Chondrocyte (in vitro differentiated cells): Measurements from ENCODE around the gene KEAP1. TPM values are rescaled to one million over a fixed set of nuclear protein-coding genes. Genes with fewer than 3 reads are reported as not detected.
"Not testable (repeated sequence)": the region's sequence is repeated elsewhere in the genome, so short reads cannot be mapped to it uniquely, and the experiment has no call there.

Experiments used
- DNase-seq: peaks from one replicate; pipeline ENCODE4 v3.0.0; 2021; ENCODE audit warnings: mixed read lengths, low spot score
- H3K27ac Mint-ChIP-seq: one replicate; pipeline ENCODE4 v1.8.0; 2021; ENCODE audit warnings: mild to moderate bottlenecking, moderate library complexity, mixed read lengths; ENCODE audit not compliant: unreplicated experiment
- H3K27me3 Mint-ChIP-seq: 2 replicates; pipeline ENCODE4 v1.8.0; 2021; ENCODE audit warnings: low read depth, mixed read lengths
- H3K36me3 Mint-ChIP-seq: 2 replicates; pipeline ENCODE4 v1.8.0; 2021; ENCODE audit warnings: low read depth, mixed read lengths
- H3K4me1 Mint-ChIP-seq: 2 replicates; pipeline ENCODE4 v1.8.0; 2021; ENCODE audit warnings: low read depth, mild to moderate bottlenecking, mixed read lengths
- H3K4me3 Mint-ChIP-seq: one replicate; pipeline ENCODE4 v1.8.0; 2021; ENCODE audit warnings: mild to moderate bottlenecking, moderate library complexity, mixed read lengths; ENCODE audit not compliant: unreplicated experiment
- H3K9me3 Mint-ChIP-seq: 2 replicates; pipeline ENCODE4 v1.8.0; 2021; ENCODE audit warnings: low read depth, mixed read lengths
- CTCF ChIP-seq: fragments of 200-600 bp; sonication (generic); IDR thresholded peaks from 2 replicates; pipeline ENCODE4 v1.5.0; 2021; ENCODE audit warnings: antibody characterized with exemption, mild to moderate bottlenecking, moderate library complexity
- total RNA-seq: library from RNA; stranded (reverse); gene quantifications from 3 replicates; pipeline ENCODE4 v1.2.1, GENCODE V29; 2021

KEAP1 gene
- total RNA-seq, 1 donor from 2014 or later: 69.3 TPM

GRCh38 chr19:10462557-10462956, 40.6 kb downstream of the KEAP1 start:
- Mint-ChIP-seq H3K9me3 (no peaks in the 10 kb centered on the region), H3K27ac (no peak overlapping the region), H3K4me1 (peaks cover 3% of the 10 kb centered on the region), H3K27me3 (no peaks in the 10 kb centered on the region), H3K36me3 (peaks cover 7% of the 10 kb centered on the region), H3K4me3 (no peak overlapping the region)
- DNase-seq: no peak
- no peak for TF ChIP-seq CTCF

- H3K27ac Mint-ChIP-seq, H3K9me3 Mint-ChIP-seq, H3K27me3 Mint-ChIP-seq, H3K36me3 Mint-ChIP-seq, DNase-seq, H3K4me1 Mint-ChIP-seq: not testable (repeated sequence)
- peak overlapping the region; percentile 16 for H3K4me3 Mint-ChIP-seq
Observed at GRCh38 chr19:10462042-10462441, 41.1 kb downstream of the KEAP1 start.

- Mint-ChIP-seq H3K27ac (no peak overlapping the region), H3K36me3 (peaks cover 3% of the 10 kb centered on the region), H3K9me3 (no peaks in the 10 kb centered on the region), H3K27me3 (no peaks in the 10 kb centered on the region), H3K4me3 (peak overlapping the region; percentile 63), H3K4me1 (peaks cover 3% of the 10 kb centered on the region)
- no peak for TF ChIP-seq CTCF
- peak; percentile 96 for DNase-seq
Observed at GRCh38 chr19:10461047-10461949, 41.9 kb downstream of the KEAP1 start.

GRCh38 chr19:10460714-10461046, 42.5 kb downstream of the KEAP1 start:
- Mint-ChIP-seq H3K27ac (no peak overlapping the region), H3K27me3 (no peaks in the 10 kb centered on the region), H3K4me1 (peaks cover 3% of the 10 kb centered on the region), H3K36me3 (peaks cover 3% of the 10 kb centered on the region), H3K4me3 (no peak overlapping the region), H3K9me3 (no peaks in the 10 kb centered on the region)
- DNase-seq: no peak
- no peak for TF ChIP-seq CTCF

- H3K36me3 Mint-ChIP-seq, H3K4me3 Mint-ChIP-seq, H3K27me3 Mint-ChIP-seq, H3K4me1 Mint-ChIP-seq, DNase-seq, H3K9me3 Mint-ChIP-seq, H3K27ac Mint-ChIP-seq: not testable (repeated sequence)
Observed at GRCh38 chr19:10458733-10459132, 44.4 kb downstream of the KEAP1 start.

GRCh38 chr19:10454267-10454666, 48.9 kb downstream of the KEAP1 start:
- no peak for TF ChIP-seq CTCF
- Mint-ChIP-seq H3K27ac (no peak overlapping the region), H3K36me3 (peaks cover 4% of the 10 kb centered on the region), H3K9me3 (no peaks in the 10 kb centered on the region), H3K27me3 (no peaks in the 10 kb centered on the region), H3K4me3 (no peak overlapping the region), H3K4me1 (no peaks in the 10 kb centered on the region)
- DNase-seq: no peak
